ENCODE data around the gene CCDC192.
"Not testable (repeated sequence)": the region's sequence is repeated elsewhere in the genome, so short reads cannot be mapped to it uniquely, and the experiment has no call there.

DNA sequence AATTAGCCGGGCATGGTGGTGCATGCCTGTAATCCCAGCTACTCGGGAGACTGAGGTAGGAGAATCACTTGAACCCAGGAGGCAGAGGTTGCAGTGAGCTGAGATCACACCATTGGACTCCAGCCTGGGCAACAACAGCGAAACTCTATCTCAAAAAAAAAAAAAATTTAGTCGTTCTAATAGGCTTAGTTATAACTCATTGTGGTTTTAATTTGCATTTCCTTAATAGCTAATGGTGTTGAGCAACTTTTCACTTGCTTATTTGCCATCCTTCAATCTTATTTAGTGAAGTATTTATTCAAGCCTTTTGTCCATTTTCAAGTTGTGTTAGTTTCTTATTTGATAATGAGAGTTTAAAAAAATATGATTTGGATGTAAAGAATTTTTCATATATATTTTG, 9.9 kb downstream of the CCDC192 start:
- not testable (repeated sequence) for TF ChIP-seq POLR2A (IDR thresholded peaks at IDR 0.05; ENCODE audit: low read depth, low read length); POLR2AphosphoS5 (IDR thresholded peaks at IDR 0.05; ENCODE audit: insufficient read depth, low read depth, low read length); EZH2 (IDR thresholded peaks at IDR 0.05; ENCODE audit: borderline replicate concordance, low read depth, low read length, severe bottlenecking); JUN (IDR thresholded peaks at IDR 0.05; ENCODE audit: borderline replicate concordance, insufficient read depth, insufficient read length, low read depth); GATA2 (IDR thresholded peaks at IDR 0.05; ENCODE audit: insufficient read depth, insufficient read length, low read depth, low read length); MYC (IDR thresholded peaks at IDR 0.05; ENCODE audit: low read depth, low read length); FOS (IDR thresholded peaks at IDR 0.05; ENCODE audit: borderline replicate concordance, insufficient read depth, low read length)
- TF ChIP-seq, protein P1, sequence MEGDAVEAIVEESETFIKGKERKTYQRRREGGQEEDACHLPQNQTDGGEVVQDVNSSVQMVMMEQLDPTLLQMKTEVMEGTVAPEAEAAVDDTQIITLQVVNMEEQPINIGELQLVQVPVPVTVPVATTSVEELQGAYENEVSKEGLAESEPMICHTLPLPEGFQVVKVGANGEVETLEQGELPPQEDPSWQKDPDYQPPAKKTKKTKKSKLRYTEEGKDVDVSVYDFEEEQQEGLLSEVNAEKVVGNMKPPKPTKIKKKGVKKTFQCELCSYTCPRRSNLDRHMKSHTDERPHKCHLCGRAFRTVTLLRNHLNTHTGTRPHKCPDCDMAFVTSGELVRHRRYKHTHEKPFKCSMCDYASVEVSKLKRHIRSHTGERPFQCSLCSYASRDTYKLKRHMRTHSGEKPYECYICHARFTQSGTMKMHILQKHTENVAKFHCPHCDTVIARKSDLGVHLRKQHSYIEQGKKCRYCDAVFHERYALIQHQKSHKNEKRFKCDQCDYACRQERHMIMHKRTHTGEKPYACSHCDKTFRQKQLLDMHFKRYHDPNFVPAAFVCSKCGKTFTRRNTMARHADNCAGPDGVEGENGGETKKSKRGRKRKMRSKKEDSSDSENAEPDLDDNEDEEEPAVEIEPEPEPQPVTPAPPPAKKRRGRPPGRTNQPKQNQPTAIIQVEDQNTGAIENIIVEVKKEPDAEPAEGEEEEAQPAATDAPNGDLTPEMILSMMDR (IDR thresholded peaks at IDR 0.05; ENCODE audit: extremely low read depth in 1 of 2, insufficient read depth in 1 of 2, low read depth in 1 of 2, low read length in 2 of 2), result not testable (repeated sequence)
- TF ChIP-seq, protein P2, sequence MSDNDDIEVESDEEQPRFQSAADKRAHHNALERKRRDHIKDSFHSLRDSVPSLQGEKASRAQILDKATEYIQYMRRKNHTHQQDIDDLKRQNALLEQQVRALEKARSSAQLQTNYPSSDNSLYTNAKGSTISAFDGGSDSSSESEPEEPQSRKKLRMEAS (IDR thresholded peaks at IDR 0.05; ENCODE audit: insufficient read depth, insufficient read length), result not testable (repeated sequence)

Measured in endothelial cell of umbilical vein (primary cell).